Measurements from ENCODE around the gene UBE2H. TPM values are rescaled to one million over a fixed set of nuclear protein-coding genes. Genes with fewer than 3 reads are reported as not detected.

Gene UBE2H
- total RNA-seq, 4 donors from 2014 or later: 89.3 to 95.8 (median 90.9) TPM

GRCh38 chr7:129800901-129801300 lies 151.9 kb downstream of the UBE2H start:
- TF ChIP-seq CTCF (IDR thresholded peaks at IDR 0.05; ENCODE audit: low read depth): no peak

DNA sequence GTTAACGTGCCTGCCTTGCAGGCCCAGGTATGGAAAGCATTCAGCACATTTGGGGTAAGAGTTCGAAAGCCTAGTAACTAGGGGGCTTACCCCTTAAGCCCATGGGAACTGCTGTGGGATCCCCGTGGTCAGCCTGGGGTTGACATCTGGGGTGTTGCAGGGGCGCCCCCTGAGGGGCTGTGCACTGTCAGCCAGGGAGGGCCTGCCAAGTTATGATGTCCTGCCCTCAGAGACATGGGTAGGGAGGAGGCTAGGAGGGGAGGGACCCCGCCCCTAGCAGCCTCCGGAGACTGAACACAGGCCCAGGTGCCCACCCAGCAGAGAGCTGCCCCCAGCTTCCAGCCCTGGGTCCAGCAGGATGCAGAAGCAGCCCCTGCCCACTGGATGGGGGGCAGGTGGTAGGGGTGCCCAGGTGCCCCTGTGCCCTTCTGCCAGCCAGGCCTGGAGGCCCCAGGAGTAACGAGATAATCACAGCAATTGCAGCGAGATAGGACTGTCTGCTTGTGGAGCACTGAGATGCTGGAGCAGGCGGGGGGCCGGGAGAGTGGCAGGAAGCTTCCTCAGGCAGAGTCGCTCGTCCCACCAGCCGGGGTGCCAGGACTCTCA lies 153.3 kb downstream of the UBE2H start:
- no peak for TF ChIP-seq CTCF (IDR thresholded peaks at IDR 0.05; ENCODE audit: low read depth)

DNA sequence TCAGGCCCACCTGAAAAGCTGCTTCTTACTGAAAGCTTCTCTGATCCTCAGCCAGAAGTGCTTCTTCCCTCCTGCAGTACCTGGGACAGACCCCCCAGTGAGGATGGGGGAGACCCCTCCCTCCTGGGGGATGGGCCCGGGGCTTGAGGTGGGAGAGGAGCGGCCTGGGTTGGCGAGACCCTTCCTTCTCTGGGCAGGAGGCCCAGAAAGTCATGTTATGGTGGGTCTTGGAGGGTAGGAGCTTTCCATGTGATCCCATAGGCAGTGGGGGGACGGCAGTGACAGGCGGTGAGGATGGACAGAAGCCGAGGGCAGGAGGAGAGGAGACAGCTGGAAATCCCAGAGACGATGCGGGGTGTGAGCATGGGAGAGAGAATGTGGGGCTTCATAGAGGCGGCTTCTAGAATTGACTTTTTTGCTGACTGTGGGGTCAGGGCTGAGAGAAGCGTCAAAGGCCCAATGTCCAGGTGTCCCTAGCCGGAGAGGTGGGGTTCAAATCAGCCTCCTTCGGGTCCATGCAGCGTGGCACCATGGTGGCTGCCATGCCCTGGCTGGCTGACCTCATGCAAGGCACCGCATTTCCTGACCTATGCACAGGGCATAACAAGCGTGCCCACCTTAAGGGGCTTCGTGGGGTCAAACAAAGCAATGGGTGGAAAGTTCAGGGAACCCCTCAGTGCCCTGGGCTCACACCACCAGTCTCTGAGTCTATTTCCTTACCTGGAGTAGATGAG lies 154.0 kb downstream of the UBE2H start:
- no peak for TF ChIP-seq CTCF (IDR thresholded peaks at IDR 0.05; ENCODE audit: low read depth)

DNA sequence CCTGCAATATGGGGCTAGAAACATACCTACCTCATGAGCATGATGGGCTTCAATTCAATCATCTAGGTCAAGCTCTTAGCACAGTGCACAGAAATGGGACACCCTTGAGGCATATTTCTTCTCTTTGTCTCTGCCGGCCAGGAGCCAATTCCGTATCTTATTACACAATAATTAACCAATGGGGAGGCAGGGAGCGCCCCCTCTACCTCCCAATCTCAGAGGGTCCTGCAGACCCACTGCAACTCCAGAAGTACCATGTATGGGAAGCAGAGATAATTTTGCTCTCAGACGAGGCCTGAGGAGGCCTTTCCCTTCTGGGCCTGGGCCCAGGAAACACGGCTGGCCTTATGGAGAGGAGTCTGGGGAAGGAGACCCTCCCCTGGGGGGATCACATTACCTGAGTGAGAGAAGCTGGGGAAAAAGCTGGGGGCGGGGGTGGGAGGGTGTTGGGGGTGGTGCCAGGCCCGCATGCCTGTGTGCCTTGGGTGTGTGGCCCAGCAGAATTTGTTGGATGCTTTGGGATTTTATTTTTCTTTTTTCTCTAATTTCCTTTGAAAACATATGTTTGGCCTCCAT lies 155.5 kb downstream of the UBE2H start:
- TF ChIP-seq CTCF (IDR thresholded peaks at IDR 0.05; ENCODE audit: low read depth): no peak

DNA sequence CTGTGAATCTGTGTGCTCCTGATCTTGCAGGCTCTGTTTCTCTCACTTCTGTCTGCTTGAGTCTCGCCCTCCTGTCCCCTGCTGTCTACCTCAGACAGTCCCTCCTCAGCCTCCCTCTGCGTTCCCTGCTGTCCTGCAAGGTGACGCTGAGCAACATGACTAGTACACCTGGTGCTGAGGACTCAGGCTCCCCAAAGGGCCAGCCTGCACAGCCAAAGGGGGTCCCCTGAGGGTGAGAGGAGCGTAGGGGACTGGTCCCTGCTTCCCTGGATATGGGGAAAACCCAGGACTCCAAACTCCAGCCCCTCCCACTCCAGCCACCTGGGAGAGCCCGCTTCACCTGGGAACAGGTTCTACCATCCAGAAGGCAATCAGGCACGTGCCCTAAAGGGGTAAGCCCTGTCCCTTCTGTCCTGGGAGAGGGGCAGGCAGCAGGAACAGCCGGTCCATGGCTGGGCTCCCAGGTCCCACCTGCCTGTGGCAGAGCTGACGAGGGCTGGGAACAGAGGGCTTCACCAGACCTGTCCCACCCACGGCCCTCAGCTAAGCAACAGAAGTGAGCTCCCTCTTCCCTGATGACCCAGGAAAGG lies 156.5 kb downstream of the UBE2H start:
- TF ChIP-seq CTCF (IDR thresholded peaks at IDR 0.05; ENCODE audit: low read depth): no peak

GRCh38 chr7:129793506-129794310 lies 159.1 kb downstream of the UBE2H start:
- no peak for TF ChIP-seq CTCF (IDR thresholded peaks at IDR 0.05; ENCODE audit: low read depth)
